SK-N-MC (cell line): ENCODE measurements around the gene UNC13C.

ENCODE experiments used
- EZH2 ChIP-seq: fragments of 200-600 bp; sonication (generic); IDR thresholded peaks from one replicate; pipeline ENCODE4 v1.6.1; 2017; ENCODE audit warnings: antibody characterized with exemption
- FOXP2 ChIP-seq: optimal IDR thresholded peaks from 2 replicates; pipeline ENCODE3; 2011; ENCODE audit warnings: mild to moderate bottlenecking, moderate library complexity; ENCODE audit not compliant: insufficient read depth; ENCODE audit errors: extremely low read length, control extremely low read depth

DNA sequence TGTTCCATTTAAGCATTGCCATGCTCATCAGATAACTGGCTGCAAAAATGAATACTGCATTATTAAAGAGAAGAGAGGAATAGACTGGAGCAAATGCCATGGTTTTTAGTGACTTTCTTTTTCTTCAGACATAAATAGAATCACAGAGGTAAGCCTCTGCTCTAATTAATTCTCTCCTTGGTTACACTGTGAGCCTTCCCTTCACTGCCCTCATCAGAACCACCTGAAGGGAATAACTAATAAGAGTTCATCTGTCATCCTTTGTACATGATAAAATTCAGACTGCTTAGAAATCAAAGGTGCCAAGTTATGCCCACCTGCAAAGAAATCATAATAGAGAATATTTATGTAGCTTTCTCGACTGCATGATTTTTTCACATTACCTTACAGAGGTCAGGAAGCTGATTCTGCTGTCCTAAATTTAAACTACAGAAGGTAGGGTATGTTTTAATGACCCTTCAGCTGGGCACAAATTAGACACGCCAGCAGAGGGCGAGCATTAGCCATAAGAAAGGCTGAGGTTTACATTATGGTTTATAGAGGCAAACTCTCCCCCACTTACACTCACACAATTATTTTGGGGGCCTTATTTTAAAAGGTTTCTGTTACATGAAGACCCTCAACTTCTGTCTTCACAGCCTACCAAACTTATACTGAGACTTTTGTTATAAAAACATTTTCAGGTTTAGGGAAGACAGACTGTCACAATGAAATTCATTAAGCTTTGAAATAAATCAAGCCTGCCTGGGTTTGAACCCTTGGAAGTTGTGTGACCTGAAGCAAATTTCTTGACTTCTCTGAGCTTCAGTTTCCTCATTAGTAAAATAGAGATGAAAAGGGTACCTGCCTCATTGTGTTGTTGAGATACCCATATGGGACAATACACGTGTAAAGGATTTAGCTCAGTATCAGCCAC is 15.3 kb upstream of the UNC13C start:
- TF ChIP-seq EZH2 (no peak), FOXP2 (no peak)
